SK-N-SH (cell line): Measurements from ENCODE around the gene CLK2. TPM values are rescaled to one million over a fixed set of nuclear protein-coding genes. Genes with fewer than 3 reads are reported as not detected.

Source experiments
- CTCF ChIA-PET: fragments of 300-600, 350-600 bp; formaldehyde crosslinking; extraction: SDS; loops from one replicate; lab custom pipeline; 2021; lab: Yijun Ruan, JAX
- POLR2A ChIA-PET: fragments of 350-600 bp; sonication (Branson Sonifier 250); formaldehyde crosslinking; extraction: SDS; loops from one replicate; lab custom pipeline; 2020; ENCODE audit warnings: antibody characterized with exemption, inconsistent platforms; lab: Yijun Ruan, JAX
- DNase-seq: peaks from one replicate; pipeline ENCODE4 v3.0.0; 2012
- H2AFZ ChIP-seq: fragments of 200-600 bp; sonication (generic); 2 replicates; pipeline ENCODE4 v1.8.1; 2016; ENCODE audit warnings: antibody characterized with exemption, mild to moderate bottlenecking, low read depth
- H3F3A ChIP-seq: fragments of 200-600 bp; sonication (generic); replicated peaks from 2 replicates; pipeline ENCODE3; 2016; ENCODE audit warnings: antibody characterized with exemption, mild to moderate bottlenecking; ENCODE audit not compliant: insufficient read depth
- H3K27ac ChIP-seq, 2 experiments: fragments of 200-500 bp in 1 of 2; fragments of 200-600 bp in 1 of 2; sonication (Bioruptor generic) in 1 of 2; sonication (generic), shearing (Covaris generic) in 1 of 2; 2 replicates each; pipeline versions ENCODE4 v1.5.1 to v1.6.1; 2014 to 2016; ENCODE audit warnings: low read depth in 2 of 2, inconsistent platforms in 1 of 2, low read length in 1 of 2, mild to moderate bottlenecking in 1 of 2, mixed read lengths in 1 of 2
- H3K27me3 ChIP-seq: fragments of 200-600 bp; sonication (generic), shearing (Covaris generic); 2 replicates; pipeline ENCODE4 v1.6.1; 2016; ENCODE audit warnings: mixed run types; ENCODE audit not compliant: insufficient read depth
- H3K36me3 ChIP-seq, 2 experiments: fragments of 200-500 bp in 1 of 2; fragments of 200-600 bp in 1 of 2; sonication (Bioruptor generic) in 1 of 2; sonication (generic) in 1 of 2; replicated peaks in 1 of 2; 2 replicates each; pipeline versions ENCODE3 to v1.5.1; 2014 to 2016; ENCODE audit warnings: low read length in 1 of 2, mild to moderate bottlenecking in 1 of 2; ENCODE audit not compliant: insufficient read depth in 2 of 2, control insufficient read depth in 1 of 2
- H3K4me1 ChIP-seq, 2 experiments: fragments of 200-500 bp in 1 of 2; fragments of 200-600 bp in 1 of 2; sonication (Bioruptor generic) in 1 of 2; sonication (generic), shearing (Covaris generic) in 1 of 2; 2 replicates each; pipeline versions ENCODE4 v1.5.1 to v1.6.1; 2014 to 2016; ENCODE audit warnings: low read depth in 1 of 2, low read length in 1 of 2, mixed run types in 1 of 2; ENCODE audit not compliant: insufficient read depth in 2 of 2, control insufficient read depth in 1 of 2
- H3K4me2 ChIP-seq: fragments of 200-600 bp; sonication (generic), shearing (Covaris generic); 2 replicates; pipeline ENCODE4 v1.6.1; 2017; ENCODE audit warnings: mixed run types
- H3K4me3 ChIP-seq, 2 experiments: fragments of 200-500 bp in 1 of 2; fragments of 200-600 bp in 1 of 2; sonication (Bioruptor generic) in 1 of 2; sonication (generic), shearing (Covaris generic) in 1 of 2; 2 replicates each; pipeline versions ENCODE4 v1.5.1 to v1.8.1; 2014 to 2016; ENCODE audit warnings: low read depth in 2 of 2, inconsistent platforms in 1 of 2, low read length in 1 of 2, mild to moderate bottlenecking in 1 of 2, mixed read lengths in 1 of 2, moderate library complexity in 1 of 2
- H3K79me2 ChIP-seq: fragments of 200-600 bp; sonication (generic); 2 replicates; pipeline ENCODE4 v1.8.1; 2017; ENCODE audit warnings: mild to moderate bottlenecking; ENCODE audit not compliant: insufficient read depth
- H3K9ac ChIP-seq: fragments of 200-600 bp; sonication (generic); 2 replicates; pipeline ENCODE4 v1.6.1; 2017; ENCODE audit warnings: mixed run types
- H3K9me2 ChIP-seq: fragments of 200-600 bp; sonication (generic); 2 replicates; pipeline ENCODE4 v1.6.1; 2017; ENCODE audit warnings: mixed run types
- H3K9me3 ChIP-seq: fragments of 200-600 bp; sonication (generic); 2 replicates; pipeline ENCODE4 v1.6.1; 2017; ENCODE audit warnings: mixed run types, mild to moderate bottlenecking, moderate library complexity
- H4K20me1 ChIP-seq: fragments of 200-600 bp; sonication (generic); 2 replicates; pipeline ENCODE4 v1.6.1; 2017; ENCODE audit warnings: mild to moderate bottlenecking, mixed run types; ENCODE audit not compliant: insufficient read depth
- CHD2 ChIP-seq: fragments of 150-350 bp; IDR thresholded peaks from 2 replicates; pipeline ENCODE4 v1.6.1; 2018; ENCODE audit warnings: low read length; ENCODE audit not compliant: partially characterized antibody
- FOSL2 ChIP-seq: IDR thresholded peaks from 2 replicates; pipeline ENCODE4 v1.4.0; 2012; ENCODE audit warnings: low read depth, mild to moderate bottlenecking, moderate library complexity, borderline replicate concordance
- RCOR1 ChIP-seq: fragments of 150-350 bp; IDR thresholded peaks from 2 replicates; pipeline ENCODE4 v1.6.1; 2017; ENCODE audit warnings: antibody characterized with exemption, low read length
- RFX5 ChIP-seq: IDR thresholded peaks from 2 replicates; pipeline ENCODE4 v1.6.1; 2012; ENCODE audit warnings: mild to moderate bottlenecking, improper control_type of control experiment, low read length
- RXRA ChIP-seq: IDR thresholded peaks from 2 replicates; pipeline ENCODE4 v1.4.0; 2012; ENCODE audit warnings: low read depth, mild to moderate bottlenecking, borderline replicate concordance
- SIN3A ChIP-seq: IDR thresholded peaks from 2 replicates; pipeline ENCODE4 v1.6.1; 2012; ENCODE audit warnings: low read depth, mild to moderate bottlenecking, low read length, moderate library complexity, borderline replicate concordance
- TAF1 ChIP-seq: IDR thresholded peaks from 2 replicates; pipeline ENCODE4 v1.6.1; 2012; ENCODE audit warnings: low read depth, mild to moderate bottlenecking, low read length, moderate library complexity, borderline replicate concordance
- WGBS: methylation state at CpG from one replicate; pipeline ENCODE4 v1.1.6; 2017; ENCODE audit warnings: low lambda C conversion rate; 5-methylcytosine and 5-hydroxymethylcytosine counted together
- polyA plus RNA-seq, 3 experiments: library from polyadenylated mRNA; depleted of rRNA; stranded (reverse); fragments of >200 nt; gene quantifications; 2 replicates each; pipeline ENCODE4 v1.2.3, GENCODE V29; 2012
- TF ChIP-seq, protein P1 (sequence below): IDR thresholded peaks from 2 replicates; pipeline ENCODE4 v1.6.1; 2012; ENCODE audit warnings: mild to moderate bottlenecking, low read depth, low read length, moderate library complexity
- TF ChIP-seq, protein P2 (sequence below): IDR thresholded peaks from 2 replicates; pipeline ENCODE4 v1.4.0; 2012; ENCODE audit warnings: low read depth, borderline replicate concordance

Gene CLK2
- polyA plus RNA-seq, 1 of the 3 experiments (the other 2 are of a cell fraction), result 76.7 TPM

DNA sequence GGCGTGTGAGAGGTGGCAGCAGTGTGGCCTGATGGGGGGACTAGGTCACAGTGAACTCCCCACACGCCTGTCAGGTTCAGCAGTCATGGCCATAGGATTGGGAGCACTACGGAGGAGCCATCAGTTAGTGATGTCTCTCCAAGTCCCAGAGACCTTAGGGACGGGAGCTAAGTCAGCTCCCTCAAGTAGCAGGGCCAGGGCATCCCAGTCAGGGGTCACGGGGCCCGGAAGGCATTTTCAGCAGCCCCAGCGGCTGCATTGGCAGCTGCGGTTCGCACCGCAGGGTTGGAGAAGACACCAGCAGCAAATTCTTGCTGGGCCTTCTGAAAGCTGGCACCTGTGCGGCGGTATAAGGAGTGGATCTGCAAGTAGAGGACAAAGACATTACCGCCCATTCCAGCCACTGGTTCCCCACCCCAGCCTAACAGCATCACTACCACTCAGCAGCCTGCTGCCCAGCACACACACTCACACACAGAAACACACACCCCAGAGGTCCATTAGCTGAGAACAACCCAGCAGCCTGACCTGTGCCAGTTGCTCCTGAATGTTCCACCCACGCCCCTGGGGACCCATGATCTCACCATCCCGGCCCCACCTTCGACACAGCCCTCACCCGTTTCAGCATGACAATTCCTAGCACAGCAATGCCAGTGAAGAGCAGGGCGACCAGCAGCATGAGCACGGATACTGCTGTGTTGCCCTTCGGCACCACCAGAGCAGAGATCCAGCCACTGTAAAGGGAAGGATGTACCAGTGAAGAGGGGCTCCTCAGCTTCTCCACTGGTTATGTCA, 17.0 kb downstream of the CLK2 start:
- Histone ChIP-seq H3K4me1 (peaks cover 0 to 26% of the 10 kb centered on the region in 2 experiments; a peak in 2 of 4 replicates), H3K4me2 (peak overlapping the region; percentile 100), H3K27me3 (no peaks in the 10 kb centered on the region), H3K9me3 (no peaks in the 10 kb centered on the region), H3K4me3 (peak overlapping the region; percentile 79 to 82; a peak in 3 of 4 replicates), H2AFZ (peak overlapping the region; percentile 77; the same call in 1 of the 2 replicates), H4K20me1 (no peaks in the 10 kb centered on the region), H3F3A (peaks cover 35% of the 10 kb centered on the region), H3K79me2 (peaks cover 37% of the 10 kb centered on the region), H3K36me3 (peaks cover 15 to 25% of the 10 kb centered on the region in 2 experiments), H3K9ac (peak overlapping the region; percentile 77), H3K9me2 (no peaks in the 10 kb centered on the region), H3K27ac (peak overlapping the region; percentile 76 to 93)
- ChIA-PET POLR2A (interaction anchor here (2.4 kb wide), 1 partner anchor 17 kb away, joined by 7 read pairs; the partner anchor contains the start of gene CLK2), CTCF (interaction anchor here (1.1 to 13.3 kb wide), 6 partner anchors 11 to 69 kb away, joined by 3 to 184 read pairs (median 10); partner anchors contain the start of genes CLK2 and RUSC1)
- no peak for DNase-seq
- 88% methylated on average over 11 of the region's 20 CpGs for WGBS
- TF ChIP-seq CHD2, result no peak
- no peak for TF ChIP-seq RFX5
- TF ChIP-seq, protein P1, sequence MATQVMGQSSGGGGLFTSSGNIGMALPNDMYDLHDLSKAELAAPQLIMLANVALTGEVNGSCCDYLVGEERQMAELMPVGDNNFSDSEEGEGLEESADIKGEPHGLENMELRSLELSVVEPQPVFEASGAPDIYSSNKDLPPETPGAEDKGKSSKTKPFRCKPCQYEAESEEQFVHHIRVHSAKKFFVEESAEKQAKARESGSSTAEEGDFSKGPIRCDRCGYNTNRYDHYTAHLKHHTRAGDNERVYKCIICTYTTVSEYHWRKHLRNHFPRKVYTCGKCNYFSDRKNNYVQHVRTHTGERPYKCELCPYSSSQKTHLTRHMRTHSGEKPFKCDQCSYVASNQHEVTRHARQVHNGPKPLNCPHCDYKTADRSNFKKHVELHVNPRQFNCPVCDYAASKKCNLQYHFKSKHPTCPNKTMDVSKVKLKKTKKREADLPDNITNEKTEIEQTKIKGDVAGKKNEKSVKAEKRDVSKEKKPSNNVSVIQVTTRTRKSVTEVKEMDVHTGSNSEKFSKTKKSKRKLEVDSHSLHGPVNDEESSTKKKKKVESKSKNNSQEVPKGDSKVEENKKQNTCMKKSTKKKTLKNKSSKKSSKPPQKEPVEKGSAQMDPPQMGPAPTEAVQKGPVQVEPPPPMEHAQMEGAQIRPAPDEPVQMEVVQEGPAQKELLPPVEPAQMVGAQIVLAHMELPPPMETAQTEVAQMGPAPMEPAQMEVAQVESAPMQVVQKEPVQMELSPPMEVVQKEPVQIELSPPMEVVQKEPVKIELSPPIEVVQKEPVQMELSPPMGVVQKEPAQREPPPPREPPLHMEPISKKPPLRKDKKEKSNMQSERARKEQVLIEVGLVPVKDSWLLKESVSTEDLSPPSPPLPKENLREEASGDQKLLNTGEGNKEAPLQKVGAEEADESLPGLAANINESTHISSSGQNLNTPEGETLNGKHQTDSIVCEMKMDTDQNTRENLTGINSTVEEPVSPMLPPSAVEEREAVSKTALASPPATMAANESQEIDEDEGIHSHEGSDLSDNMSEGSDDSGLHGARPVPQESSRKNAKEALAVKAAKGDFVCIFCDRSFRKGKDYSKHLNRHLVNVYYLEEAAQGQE, result no peak
- TF ChIP-seq TAF1, result no peak
- TF ChIP-seq RCOR1, result no peak
- TF ChIP-seq, protein P2, sequence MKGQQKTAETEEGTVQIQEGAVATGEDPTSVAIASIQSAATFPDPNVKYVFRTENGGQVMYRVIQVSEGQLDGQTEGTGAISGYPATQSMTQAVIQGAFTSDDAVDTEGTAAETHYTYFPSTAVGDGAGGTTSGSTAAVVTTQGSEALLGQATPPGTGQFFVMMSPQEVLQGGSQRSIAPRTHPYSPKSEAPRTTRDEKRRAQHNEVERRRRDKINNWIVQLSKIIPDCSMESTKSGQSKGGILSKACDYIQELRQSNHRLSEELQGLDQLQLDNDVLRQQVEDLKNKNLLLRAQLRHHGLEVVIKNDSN, result no peak
- TF ChIP-seq RXRA, result no peak
- TF ChIP-seq SIN3A, result no peak
- TF ChIP-seq FOSL2, result no peak
